Measurements from ENCODE around the gene STK4. TPM values are rescaled to one million over a fixed set of nuclear protein-coding genes. Genes with fewer than 3 reads are reported as not detected.
A peak's percentile ranks its signal among the peaks of the same experiment; 100 is the strongest.

Gene STK4
- 10.6 TPM for polyA plus RNA-seq (2013, experiment 1 of 2; ENCODE audit: insufficient read length)
- polyA plus RNA-seq (2013, experiment 2 of 2; ENCODE audit: insufficient read length), result 10.7 TPM

GRCh38 chr20:44966030-44966961 lies at the start of gene STK4:
STK4 (plus strand) TSS chr20:44966512; CDS start chr20:44966569, 57 bp downstream.
- DNase-seq, result peak; percentile 92

GRCh38 chr20:44916586-44916985 lies 49.7 kb upstream of the STK4 start:
- no peak for DNase-seq

GRCh38 chr20:44917399-44917798 lies 48.9 kb upstream of the STK4 start:
- no peak for DNase-seq

- no peak for DNase-seq
Measured at GRCh38 chr20:44918342-44918741, 48.0 kb upstream of the STK4 start.

- no peak for DNase-seq
Measured at GRCh38 chr20:44918761-44919160, 47.6 kb upstream of the STK4 start.

- no peak for DNase-seq
Measured at GRCh38 chr20:44921447-44921846, 44.9 kb upstream of the STK4 start.

- no peak for DNase-seq
Measured at GRCh38 chr20:44924541-44924940, 41.8 kb upstream of the STK4 start.

- DNase-seq, result no peak
Measured at GRCh38 chr20:44928595-44928994, 37.7 kb upstream of the STK4 start.

GRCh38 chr20:44930517-44931168 lies 35.7 kb upstream of the STK4 start:
- no peak for DNase-seq

- no peak for DNase-seq
Measured at GRCh38 chr20:44931911-44932310, 34.4 kb upstream of the STK4 start.

- DNase-seq, result no peak
Measured at GRCh38 chr20:44932916-44933315, 33.4 kb upstream of the STK4 start.

GRCh38 chr20:44936510-44936909 lies 29.8 kb upstream of the STK4 start:
- no peak for DNase-seq

GRCh38 chr20:44938637-44939036 lies 27.7 kb upstream of the STK4 start:
- DNase-seq, result no peak

GRCh38 chr20:44941120-44941691 lies 25.1 kb upstream of the STK4 start:
- DNase-seq, result no peak

GRCh38 chr20:44942264-44942973 lies 23.9 kb upstream of the STK4 start:
- DNase-seq, result no peak

GRCh38 chr20:44943828-44944227 lies 22.5 kb upstream of the STK4 start:
- no peak for DNase-seq

GRCh38 chr20:44945261-44945660 lies 21.1 kb upstream of the STK4 start:
- DNase-seq, result no peak

GRCh38 chr20:44946271-44946852 lies 19.9 kb upstream of the STK4 start:
- DNase-seq, result no peak

- no peak for DNase-seq
Measured at GRCh38 chr20:44948107-44948506, 18.2 kb upstream of the STK4 start.

GRCh38 chr20:44948513-44948912 lies 17.8 kb upstream of the STK4 start:
- DNase-seq, result no peak

GRCh38 chr20:44950368-44950767 lies 15.9 kb upstream of the STK4 start:
- no peak for DNase-seq

GRCh38 chr20:44952731-44953130 lies 13.6 kb upstream of the STK4 start:
- no peak for DNase-seq
